HG02840 (cell line): ENCODE data around the gene ABHD17A.
"Not testable (repeated sequence)": the region's sequence is repeated elsewhere in the genome, so short reads cannot be mapped to it uniquely, and the experiment has no call there.

ENCODE experiments used
- ATAC-seq: cut with Tn5 transposase; IDR thresholded peaks from one replicate; pipeline ENCODE4 v1.9.1; 2021; ENCODE audit warnings: mild to moderate bottlenecking, moderate library complexity, moderate number of reproducible peaks; ENCODE audit not compliant: unreplicated experiment, low FRiP score

The ABHD17A gene

GRCh38 chr19:1885398-1886119, at the start of gene ABHD17A:
TSS of gene ABHD17A (minus strand) at chr19:1885496. CDS start at chr19:1881566, 3,930 bp downstream.
- not testable (repeated sequence) for ATAC-seq

- no peak for ATAC-seq
Measured at GRCh38 chr19:1933942-1934341, 48.6 kb upstream of the ABHD17A start.

GRCh38 chr19:1933244-1933643, 47.9 kb upstream of the ABHD17A start:
- ATAC-seq: no peak

GRCh38 chr19:1932395-1932794, 47.1 kb upstream of the ABHD17A start:
- no peak for ATAC-seq

- no peak for ATAC-seq
Measured at GRCh38 chr19:1931445-1931844, 46.1 kb upstream of the ABHD17A start.

GRCh38 chr19:1929021-1929742, 43.9 kb upstream of the ABHD17A start:
- no peak for ATAC-seq

GRCh38 chr19:1925544-1925943, 40.2 kb upstream of the ABHD17A start:
- no peak for ATAC-seq

GRCh38 chr19:1924320-1924961, 39.1 kb upstream of the ABHD17A start:
- no peak for ATAC-seq

- ATAC-seq: no peak
Measured at GRCh38 chr19:1923319-1923718, 38.0 kb upstream of the ABHD17A start.

- no peak for ATAC-seq
Measured at GRCh38 chr19:1922803-1923202, 37.5 kb upstream of the ABHD17A start.

GRCh38 chr19:1921825-1922224, 36.5 kb upstream of the ABHD17A start:
- no peak for ATAC-seq

GRCh38 chr19:1921326-1921725, 36.0 kb upstream of the ABHD17A start:
- ATAC-seq: no peak

- ATAC-seq: no peak
Measured at GRCh38 chr19:1920644-1921043, 35.3 kb upstream of the ABHD17A start.

GRCh38 chr19:1918975-1919374, 33.7 kb upstream of the ABHD17A start:
- no peak for ATAC-seq

GRCh38 chr19:1917926-1918325, 32.6 kb upstream of the ABHD17A start:
- ATAC-seq: no peak

- ATAC-seq: no peak
Measured at GRCh38 chr19:1917146-1917545, 31.9 kb upstream of the ABHD17A start.

- no peak for ATAC-seq
Measured at GRCh38 chr19:1914826-1915341, 29.6 kb upstream of the ABHD17A start.

GRCh38 chr19:1913781-1914577, 28.7 kb upstream of the ABHD17A start:
- no peak for ATAC-seq

- ATAC-seq: no peak
Measured at GRCh38 chr19:1912760-1913505, 27.6 kb upstream of the ABHD17A start.

GRCh38 chr19:1911995-1912394, 26.7 kb upstream of the ABHD17A start:
- no peak for ATAC-seq
